SIG-M5 (cell line): ENCODE data around the gene ZNF273.
"Not testable (repeated sequence)": the region's sequence is repeated elsewhere in the genome, so short reads cannot be mapped to it uniquely, and the experiment has no call there.

Experiments
- DNase-seq: peaks from one replicate; lab custom pipeline; 2025; lab: John Stamatoyannopoulos, UW

The ZNF273 gene

DNA sequence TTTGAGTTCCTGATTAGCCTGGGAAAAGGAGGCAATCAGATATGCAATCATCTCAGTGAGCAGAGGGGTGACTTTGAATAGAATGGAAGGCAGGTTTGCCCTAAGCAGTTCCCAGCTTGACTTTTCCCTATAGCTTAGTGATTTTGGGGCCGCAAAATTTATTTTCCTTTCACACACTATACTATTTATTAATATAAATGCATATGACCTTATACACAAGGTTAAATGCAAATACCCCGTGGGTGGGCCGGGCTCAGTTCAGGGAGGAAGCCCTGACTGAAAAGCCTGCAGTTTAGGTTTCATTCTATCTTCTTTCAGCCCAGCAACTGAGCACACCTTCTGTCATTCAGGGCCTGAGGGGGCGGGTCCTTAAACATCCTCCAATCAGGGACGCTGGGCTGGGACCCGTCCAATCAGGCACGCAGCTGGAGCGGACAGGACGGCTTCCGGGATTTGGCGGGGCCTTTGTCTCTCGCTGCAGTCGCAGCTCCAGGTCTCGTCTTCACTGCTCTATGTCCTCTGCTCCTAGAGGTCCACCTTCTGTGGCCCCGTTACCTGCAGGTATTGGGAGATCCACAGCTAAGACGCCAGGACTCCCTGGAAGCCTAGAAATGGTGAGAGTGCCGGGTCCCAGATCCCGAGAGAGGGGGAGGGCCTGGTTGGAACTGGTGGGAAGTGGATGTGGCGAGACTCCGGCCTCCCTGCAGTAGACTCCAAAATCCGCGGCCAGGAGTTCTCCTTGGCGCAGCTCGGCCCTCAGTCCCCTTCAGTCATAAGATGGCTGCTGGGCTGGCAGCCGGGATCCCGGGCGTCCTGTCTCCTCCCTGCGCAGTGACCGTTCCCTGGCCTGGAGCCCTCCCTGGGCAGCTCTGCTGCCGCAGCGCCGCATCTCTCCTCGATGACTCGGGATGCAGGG is at the start of gene ZNF273:
TSS of gene ZNF273 (plus strand) at position 468 of the 916 bp plus-strand sequence. CDS start at position 513, 45 bp downstream.
- peak; percentile 12 for DNase-seq

- DNase-seq = no peak
Measured at GRCh38 chr7:64853679-64854078, 49.4 kb upstream of the ZNF273 start.

DNA sequence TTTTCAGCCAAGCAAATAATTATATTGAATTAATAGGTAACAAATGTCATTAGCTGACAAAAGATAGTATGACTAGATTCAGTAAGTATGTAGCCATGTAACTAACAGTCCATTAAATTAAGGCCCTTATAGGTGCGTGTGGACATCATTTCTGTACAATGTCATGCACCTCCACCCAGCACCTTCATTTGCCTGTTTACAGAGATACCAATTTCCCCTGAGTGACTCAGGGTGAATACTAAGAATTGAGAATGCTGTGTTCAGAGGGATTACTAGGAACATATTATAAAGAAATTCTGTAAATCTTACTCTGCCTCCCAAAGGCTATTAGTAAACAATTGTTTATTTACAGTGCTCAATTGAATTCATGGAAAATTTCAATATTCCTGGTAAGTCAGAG is 48.1 kb upstream of the ZNF273 start:
- DNase-seq = no peak

DNA sequence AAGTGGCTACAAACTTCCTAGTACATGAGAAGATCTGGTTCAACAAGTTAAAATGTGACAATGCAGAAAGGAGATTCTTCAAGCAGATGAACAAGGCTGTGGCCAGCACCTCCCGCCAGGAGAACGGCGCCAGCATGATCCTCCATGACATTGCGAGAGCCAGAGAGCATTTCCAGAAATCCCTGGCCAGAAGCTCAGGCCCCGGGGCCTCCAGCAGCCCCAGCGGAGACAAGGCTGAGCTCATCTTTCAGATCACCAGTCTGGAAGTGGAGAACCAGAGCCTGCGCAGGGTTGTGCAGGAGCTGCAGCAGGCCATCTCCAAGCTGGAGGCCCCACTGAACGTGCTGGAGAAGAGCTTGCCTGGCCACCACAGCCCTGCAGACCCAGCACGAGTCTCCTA is 40.1 kb upstream of the ZNF273 start:
- DNase-seq = no peak

DNA sequence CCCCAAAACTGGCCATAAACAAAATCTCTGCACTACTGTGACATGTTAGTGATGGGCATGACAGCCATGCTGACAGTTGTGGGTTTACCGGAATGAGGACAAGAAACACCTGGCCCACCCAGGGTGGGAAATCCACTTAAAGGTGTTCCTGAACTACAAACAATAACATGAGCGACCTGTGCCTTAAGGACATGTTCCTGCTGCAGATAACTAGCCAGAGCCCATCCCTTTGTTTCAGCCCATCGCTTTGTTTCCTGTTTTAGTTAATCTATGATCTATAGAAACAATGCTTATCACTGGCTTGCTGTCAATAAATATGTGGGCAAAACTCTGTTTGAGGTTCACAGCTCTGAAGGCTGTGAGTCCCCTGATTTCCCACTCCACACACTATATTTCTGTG is 39.5 kb upstream of the ZNF273 start:
- not testable (repeated sequence) for DNase-seq

- no peak for DNase-seq
Measured at GRCh38 chr7:64863969-64864368, 39.1 kb upstream of the ZNF273 start.

GRCh38 chr7:64867863-64868440 is 35.1 kb upstream of the ZNF273 start:
- no peak for DNase-seq

DNA sequence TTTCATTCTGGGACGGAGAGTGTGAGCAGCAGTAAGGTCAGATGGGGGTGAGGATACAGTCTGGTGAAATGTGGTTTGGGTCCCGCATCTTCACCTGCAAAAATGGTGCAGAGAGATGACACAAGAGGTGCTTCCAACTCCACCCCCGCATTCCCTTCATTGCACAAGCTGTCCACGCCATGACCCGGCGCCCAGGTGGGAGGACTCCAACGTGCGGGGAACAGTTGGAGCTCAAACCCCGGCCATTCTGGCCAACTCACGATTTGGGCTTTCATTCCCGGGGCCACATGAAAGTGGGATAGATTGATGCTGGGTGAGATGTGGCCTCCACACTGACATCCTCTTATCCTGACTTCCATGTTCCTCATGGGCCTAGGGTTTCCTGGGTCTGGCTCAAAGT is 34.6 kb upstream of the ZNF273 start:
- DNase-seq = no peak

DNA sequence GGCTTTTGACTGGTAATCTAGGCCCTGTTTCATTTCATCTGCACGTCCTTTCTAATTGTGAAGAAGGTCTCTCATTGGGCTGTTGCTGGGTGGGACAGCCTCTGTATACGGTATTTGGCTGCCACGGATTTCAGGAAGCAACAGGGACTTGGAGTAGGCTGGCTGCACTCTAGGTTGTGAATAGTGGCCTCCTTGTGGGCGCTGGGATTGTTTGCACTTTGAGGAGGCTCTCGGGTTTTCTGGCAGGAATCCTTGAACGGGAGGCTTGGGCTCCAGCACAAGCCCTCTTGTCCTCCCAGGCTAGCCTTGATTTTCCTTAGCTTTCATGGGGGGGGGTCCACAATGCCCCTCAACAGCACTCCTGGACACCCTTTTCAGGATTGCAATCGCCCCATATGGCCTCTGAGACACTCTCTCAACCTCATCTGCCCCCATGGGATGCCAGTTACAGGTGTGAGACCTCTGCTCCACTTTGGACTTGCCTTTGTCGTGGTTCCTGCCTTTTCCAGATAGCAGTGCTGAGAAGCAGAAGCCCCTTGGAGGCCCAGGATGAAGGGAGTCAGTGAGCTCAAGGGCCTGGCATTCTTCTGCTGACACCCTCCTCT is 33.9 kb upstream of the ZNF273 start:
- no peak for DNase-seq

- DNase-seq = no peak
Measured at GRCh38 chr7:64869912-64870562, 33.0 kb upstream of the ZNF273 start.

- DNase-seq = no peak
Measured at GRCh38 chr7:64870656-64871055, 32.4 kb upstream of the ZNF273 start.

- DNase-seq = no peak
Measured at GRCh38 chr7:64871761-64872160, 31.3 kb upstream of the ZNF273 start.

DNA sequence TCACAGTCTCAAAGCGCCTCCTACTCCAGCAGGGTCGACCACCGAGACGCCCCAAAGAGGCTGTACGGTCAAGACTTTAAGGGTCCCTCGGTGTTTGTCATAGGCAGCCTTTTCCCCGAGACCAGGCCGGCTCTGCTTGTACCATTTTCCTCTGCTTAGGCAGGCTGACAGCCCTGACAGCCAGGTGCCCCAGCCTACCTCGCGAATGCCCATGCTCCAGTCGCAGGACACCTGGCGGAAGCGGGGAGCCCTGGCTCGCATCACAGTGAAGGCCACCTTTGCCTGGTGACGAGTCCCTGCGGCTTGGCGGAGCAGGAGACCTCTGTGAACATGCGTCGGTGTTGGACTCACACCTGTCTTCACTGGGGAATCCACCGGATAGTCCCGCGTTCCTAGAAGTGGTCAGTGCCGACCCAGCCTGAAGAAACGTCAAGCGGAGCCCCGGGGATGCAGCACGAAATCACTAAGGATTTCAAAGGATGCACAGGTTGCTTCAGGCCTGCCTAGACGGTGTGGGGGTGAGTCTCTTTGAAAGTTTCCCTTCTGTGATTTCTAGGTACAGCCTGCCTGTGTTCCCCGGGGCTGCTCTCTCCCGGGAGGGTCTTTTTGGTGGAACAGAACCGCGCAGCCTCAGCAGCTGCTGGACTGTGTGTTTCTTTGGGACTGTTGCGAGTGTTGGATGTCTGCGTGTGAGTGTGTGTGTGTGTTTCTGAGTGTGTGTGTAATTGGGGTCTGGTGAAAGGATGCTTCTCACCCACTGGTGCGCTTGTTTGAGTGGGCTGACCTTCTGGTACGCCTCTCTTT is 30.5 kb upstream of the ZNF273 start:
- no peak for DNase-seq

DNA sequence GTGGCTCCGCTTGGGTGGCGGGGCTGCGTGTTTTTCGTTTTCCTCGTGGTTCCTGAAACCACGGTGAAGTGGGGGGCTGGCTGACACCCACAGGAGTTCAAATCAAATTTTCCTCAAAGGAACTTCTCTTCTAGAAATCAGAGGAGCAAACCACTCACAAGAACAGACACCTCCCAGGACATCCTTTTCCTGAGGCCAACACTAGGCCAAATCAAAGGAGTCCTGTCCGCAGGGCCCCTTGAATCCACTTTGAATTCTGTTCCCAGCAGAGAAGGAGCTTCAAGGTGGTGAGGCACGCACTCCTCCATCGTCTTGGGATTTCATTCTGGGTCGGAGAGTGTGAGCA is 29.9 kb upstream of the ZNF273 start:
- no peak for DNase-seq

- no peak for DNase-seq
Measured at GRCh38 chr7:64873517-64873916, 29.6 kb upstream of the ZNF273 start.

DNA sequence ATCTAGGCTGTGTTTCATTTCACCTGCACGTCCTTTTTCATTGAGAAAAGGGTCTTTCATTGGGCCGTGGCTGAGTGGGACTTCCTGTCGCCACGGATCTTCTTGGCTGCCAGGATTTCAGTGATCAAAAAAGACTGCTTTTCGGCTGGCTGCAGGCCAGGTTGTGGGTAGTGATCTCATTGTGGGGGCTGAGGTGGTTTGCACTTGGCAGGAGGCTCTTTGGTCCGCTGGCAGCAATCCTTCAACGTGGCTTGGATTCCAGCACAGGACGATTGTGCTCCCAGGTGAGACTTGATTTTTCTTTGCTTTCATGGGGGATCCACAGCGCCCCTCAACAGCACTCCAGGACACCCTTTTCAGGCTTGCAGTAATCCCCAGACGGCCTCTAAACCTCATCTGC is 29.0 kb upstream of the ZNF273 start:
- DNase-seq = no peak

DNA sequence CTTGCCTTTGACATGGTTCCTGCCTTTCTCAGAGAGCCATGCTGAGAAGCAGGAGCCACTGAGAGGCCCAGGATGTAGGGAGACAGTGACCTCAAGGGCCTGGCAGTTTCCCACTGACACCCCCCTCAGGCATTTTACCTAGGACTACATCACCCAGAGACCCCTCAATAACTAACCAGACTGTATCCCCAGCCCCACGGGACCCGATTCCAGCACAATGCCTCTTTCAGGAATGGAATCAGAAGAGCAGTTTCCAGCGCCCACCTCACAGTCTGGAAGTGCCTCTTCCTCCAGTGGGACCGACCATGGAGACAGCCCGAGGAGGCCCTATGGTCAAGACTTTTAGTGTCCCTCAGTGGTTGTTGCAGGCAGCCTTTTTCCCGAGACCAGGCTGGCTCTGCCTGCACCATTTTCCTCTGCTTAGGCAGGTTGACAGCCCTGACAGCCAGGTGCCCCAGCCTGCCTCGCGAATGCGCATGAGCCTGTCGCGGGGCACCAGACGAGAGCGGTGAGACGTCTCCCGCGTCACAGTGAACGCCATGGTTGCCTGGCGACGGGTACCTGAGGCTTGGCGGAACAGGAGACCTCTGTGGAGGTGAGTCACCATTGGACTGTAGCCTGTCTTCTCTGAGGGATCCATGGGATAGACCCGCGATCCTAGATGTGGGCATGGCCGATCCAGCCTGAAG is 28.4 kb upstream of the ZNF273 start:
- no peak for DNase-seq

DNA sequence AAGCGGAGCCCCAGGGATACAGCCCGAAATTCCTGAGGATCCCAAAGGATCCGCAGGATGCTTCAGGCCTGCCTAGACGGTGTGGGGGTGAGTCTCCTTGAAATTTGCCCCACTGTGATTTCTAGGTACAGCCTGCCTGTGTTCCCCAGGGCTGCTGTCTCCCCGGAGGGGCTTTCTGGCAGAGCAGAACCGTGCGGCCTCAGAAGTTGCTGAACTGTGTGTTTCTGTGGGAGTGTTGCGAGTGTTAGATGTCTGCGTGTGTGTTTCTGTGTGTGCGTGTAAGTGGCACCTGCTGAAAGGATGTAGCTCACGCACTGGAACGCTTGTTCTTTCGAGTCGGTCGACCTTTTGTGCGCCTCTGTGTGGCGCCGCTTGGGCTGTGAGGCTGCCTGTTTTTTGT is 27.8 kb upstream of the ZNF273 start:
- no peak for DNase-seq

- DNase-seq = no peak
Measured at GRCh38 chr7:64875658-64876406, 27.2 kb upstream of the ZNF273 start.
